Prostate gland (tissue), 2 donors: ENCODE data around the gene MMP14. TPM values are rescaled to one million over a fixed set of nuclear protein-coding genes. Genes with fewer than 3 reads are reported as not detected.
"Not testable (repeated sequence)": the region's sequence is repeated elsewhere in the genome, so short reads cannot be mapped to it uniquely, and the experiment has no call there.

Source experiments
- DNase-seq: peaks from one replicate; pipeline ENCODE4 v3.0.0-alpha.2; 2019; ENCODE audit warnings: low spot score
- H3K27ac ChIP-seq, 2 donors: fragments of 200-600 bp; sonication (generic); 2 replicates each; pipeline ENCODE4 v1.5.1; 2017 to 2019
- H3K27me3 ChIP-seq: fragments of 200-600 bp; sonication (generic); replicated peaks from 2 replicates; pipeline ENCODE4 v1.5.1; 2019; ENCODE audit not compliant: insufficient read depth
- H3K36me3 ChIP-seq, 2 donors: fragments of 200-600 bp; sonication (generic); 1 replicate in 1 of 2; 2 replicates in 1 of 2; pipeline versions ENCODE4 v1.5.1 to v1.8.1; 2017 to 2019
- H3K4me1 ChIP-seq: fragments of 200-600 bp; sonication (generic); replicated peaks from 2 replicates; pipeline ENCODE4 v1.5.1; 2019
- H3K4me3 ChIP-seq, 2 donors: fragments of 200-600 bp; sonication (generic); 2 replicates each; pipeline ENCODE4 v1.5.1; 2017 to 2019
- H3K9me3 ChIP-seq: fragments of 200-600 bp; sonication (generic); 2 replicates; pipeline ENCODE4 v1.5.1; 2017
- CTCF ChIP-seq, 4 experiments: fragments of 200-600 bp in 2 of 4; fragments of 450-650 bp in 2 of 4; sonication (generic) in 2 of 4; IDR thresholded peaks; 1 replicate in 3 of 4; 2 replicates in 1 of 4; pipeline ENCODE4 v1.5.1; 2016 to 2019; ENCODE audit warnings: antibody characterized with exemption in 4 of 4, mild to moderate bottlenecking in 2 of 4, moderate library complexity in 2 of 4
- POLR2A ChIP-seq: fragments of 450-650 bp; IDR thresholded peaks from one replicate; pipeline ENCODE4 v1.6.1; 2016; ENCODE audit warnings: antibody characterized with exemption, mild to moderate bottlenecking
- POLR2AphosphoS5 ChIP-seq: sonication (generic); formaldehyde crosslinking; IDR thresholded peaks from one replicate; pipeline ENCODE4 v1.6.1; 2017; ENCODE audit warnings: antibody characterized with exemption
- WGBS: methylation state at CpG from one replicate; pipeline ENCODE4 v1.1.5; 2018; 5-methylcytosine and 5-hydroxymethylcytosine counted together
- intact Hi-C: fragments of 100-400 bp; cut with DNase I; formaldehyde crosslinking; loops from one replicate; pipeline ENCODE4 v1.14.2; 2022
- total RNA-seq, 2 donors: library from RNA; depleted of rRNA; stranded (reverse); fragments of >200 nt; gene quantifications; one replicate each; pipeline ENCODE4 v1.1.0, GENCODE V29; 2016

Gene MMP14
- 10 to 100 TPM; 64.9 to 90.4 TPM for total RNA-seq

GRCh38 chr14:22836301-22837113, at the start of gene MMP14:
MMP14 (plus strand) TSS chr14:22836585; CDS start chr14:22836818, 233 bp downstream.
- H3K9me3 ChIP-seq = no peaks in the 10 kb centered on the region
- TF ChIP-seq CTCF (IDR thresholded peaks at IDR 0.05) (peak in 3 of 4 experiments; percentile 33 to 58 (median 53)), POLR2A (peak; percentile 90), POLR2AphosphoS5 (peak; percentile 87)
- H3K4me1 ChIP-seq = no peaks in the 10 kb centered on the region
- H3K4me3 ChIP-seq = peak within 1 kb of the TSS; percentile 71 to 82
- intact Hi-C loops = loop anchor here (1.0 to 5.0 kb wide), 2 partner anchors 17 to 249 kb away; partner anchors contain the start of gene DAD1
- H3K27me3 ChIP-seq = no peaks in the 10 kb centered on the region
- H3K27ac ChIP-seq = peak within 1 kb of the TSS; percentile 92 to 93
- H3K36me3 ChIP-seq = peaks cover 0 to 9% of the 10 kb centered on the region in 2 donors
- WGBS = under 1% methylated on average over 46 of the region's 46 CpGs
- DNase-seq = peak; percentile 81

- no peak for DNase-seq
- no peaks in the 10 kb centered on the region for H3K27me3 ChIP-seq
- no peaks in the 10 kb centered on the region for H3K36me3 ChIP-seq
- H3K9me3 ChIP-seq = no peaks in the 10 kb centered on the region
- H3K4me3 ChIP-seq = no peak overlapping the region
- no peak overlapping the region for H3K27ac ChIP-seq
- intact Hi-C loops = no loop called here
- no peaks in the 10 kb centered on the region for H3K4me1 ChIP-seq
- TF ChIP-seq POLR2AphosphoS5 (no peak), POLR2A (no peak), CTCF (IDR thresholded peaks at IDR 0.05) (no peak)
- 90% methylated on average over 4 of the region's 4 CpGs for WGBS
These were observed 49.7 kb upstream of the MMP14 start for GRCh38 chr14:22786685-22787084.

GRCh38 chr14:22791301-22791700, 45.1 kb upstream of the MMP14 start:
- Histone ChIP-seq H3K4me3 (no peak overlapping the region), H3K27me3 (no peaks in the 10 kb centered on the region), H3K27ac (no peak overlapping the region), H3K36me3 (no peaks in the 10 kb centered on the region), H3K9me3 (no peaks in the 10 kb centered on the region), H3K4me1 (no peaks in the 10 kb centered on the region)
- intact Hi-C loops = no loop called here
- TF ChIP-seq POLR2AphosphoS5 = no peak
- TF ChIP-seq POLR2A = no peak
- no peak for TF ChIP-seq CTCF (IDR thresholded peaks at IDR 0.05)
- DNase-seq = no peak
- 15% methylated on average over 3 of the region's 3 CpGs for WGBS

- H3K27ac ChIP-seq = no peak overlapping the region
- H3K4me1 ChIP-seq = no peaks in the 10 kb centered on the region
- WGBS = 96% methylated on average over 2 of the region's 2 CpGs
- TF ChIP-seq POLR2AphosphoS5 (no peak), POLR2A (no peak), CTCF (IDR thresholded peaks at IDR 0.05) (no peak)
- H3K36me3 ChIP-seq = no peaks in the 10 kb centered on the region
- DNase-seq = no peak
- intact Hi-C loops = no loop called here
- no peaks in the 10 kb centered on the region for H3K27me3 ChIP-seq
- H3K4me3 ChIP-seq = no peak overlapping the region
- H3K9me3 ChIP-seq = no peaks in the 10 kb centered on the region
These were observed 44.2 kb upstream of the MMP14 start for GRCh38 chr14:22792158-22792557.

GRCh38 chr14:22793550-22793949, 42.8 kb upstream of the MMP14 start:
- H3K27me3 ChIP-seq, H3K9me3 ChIP-seq, H3K4me1 ChIP-seq, intact Hi-C loops, H3K36me3 ChIP-seq, H3K4me3 ChIP-seq, H3K27ac ChIP-seq, DNase-seq: not testable (repeated sequence)
- WGBS = 78% methylated on average over 5 of the region's 5 CpGs
